Measurements from ENCODE around the gene SLC1A3.
"Not testable (repeated sequence)": the region's sequence is repeated elsewhere in the genome, so short reads cannot be mapped to it uniquely, and the experiment has no call there.

SLC1A3 gene

GRCh38 chr5:36606428-36607113 lies at the start of gene SLC1A3:
Gene SLC1A3, plus strand, starts transcription at chr5:36606606. Its CDS starts 1,818 bp downstream, at chr5:36608424.
- DNase-seq: no peak

- no peak for DNase-seq
These were observed 47.8 kb upstream of the SLC1A3 start for GRCh38 chr5:36558641-36559040.

GRCh38 chr5:36561601-36562000 lies 44.8 kb upstream of the SLC1A3 start:
- DNase-seq: no peak

GRCh38 chr5:36569491-36569890 lies 36.9 kb upstream of the SLC1A3 start:
- DNase-seq: no peak

- DNase-seq: no peak
These were observed 35.9 kb upstream of the SLC1A3 start for GRCh38 chr5:36570301-36571095.

- no peak for DNase-seq
These were observed 34.9 kb upstream of the SLC1A3 start for GRCh38 chr5:36571401-36572042.

GRCh38 chr5:36573438-36573837 lies 33.0 kb upstream of the SLC1A3 start:
- no peak for DNase-seq

GRCh38 chr5:36575361-36575781 lies 31.0 kb upstream of the SLC1A3 start:
- no peak for DNase-seq

GRCh38 chr5:36576721-36577120 lies 29.7 kb upstream of the SLC1A3 start:
- no peak for DNase-seq

GRCh38 chr5:36579858-36580257 lies 26.5 kb upstream of the SLC1A3 start:
- not testable (repeated sequence) for DNase-seq

- DNase-seq: no peak
These were observed 25.3 kb upstream of the SLC1A3 start for GRCh38 chr5:36581070-36581469.

- no peak for DNase-seq
These were observed 22.2 kb upstream of the SLC1A3 start for GRCh38 chr5:36584009-36584875.

- DNase-seq: no peak
These were observed 20.7 kb upstream of the SLC1A3 start for GRCh38 chr5:36585701-36586100.

GRCh38 chr5:36587354-36587753 lies 19.1 kb upstream of the SLC1A3 start:
- no peak for DNase-seq

GRCh38 chr5:36589735-36590134 lies 16.7 kb upstream of the SLC1A3 start:
- DNase-seq: not testable (repeated sequence)

- DNase-seq: no peak
These were observed 15.7 kb upstream of the SLC1A3 start for GRCh38 chr5:36590513-36591286.

GRCh38 chr5:36593867-36594266 lies 12.5 kb upstream of the SLC1A3 start:
- DNase-seq: no peak

- DNase-seq: no peak
These were observed 10.2 kb upstream of the SLC1A3 start for GRCh38 chr5:36596247-36596646.

- no peak for DNase-seq
These were observed 9.7 kb upstream of the SLC1A3 start for GRCh38 chr5:36596756-36597155.

- no peak for DNase-seq
These were observed 8.4 kb upstream of the SLC1A3 start for GRCh38 chr5:36598045-36598444.

GRCh38 chr5:36599986-36600779 lies 6.2 kb upstream of the SLC1A3 start:
- DNase-seq: no peak

Data from NCI-H1048 (cell line).